ENCODE results near the gene NGFR.
A peak's percentile ranks its signal among the peaks of the same experiment; 100 is the strongest.
"Not testable (repeated sequence)": the region's sequence is repeated elsewhere in the genome, so short reads cannot be mapped to it uniquely, and the experiment has no call there.

Gene NGFR

DNA sequence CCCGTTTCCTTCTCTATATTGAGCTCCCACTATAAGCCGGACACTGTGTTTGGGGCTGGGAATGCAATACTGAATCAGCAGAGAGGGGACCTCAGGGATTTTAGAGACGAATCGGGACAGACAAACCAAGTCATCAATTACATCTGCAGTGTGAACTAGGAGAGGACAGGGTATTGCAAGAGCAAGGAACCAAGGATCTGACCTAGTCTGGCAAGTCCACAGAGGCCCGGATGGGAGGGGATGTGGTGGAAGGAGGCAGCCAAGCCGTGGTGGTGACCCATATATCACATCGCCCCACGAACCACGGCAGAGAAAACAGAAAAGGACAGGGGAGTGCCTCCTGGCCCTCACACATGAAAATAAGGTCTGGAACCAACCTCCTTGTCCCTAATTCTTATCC is 52.5 kb downstream of the NGFR start:
- no peak for DNase-seq

- DNase-seq = no peak
Measured at GRCh38 chr17:49548051-49548505, 53.0 kb downstream of the NGFR start.

DNA sequence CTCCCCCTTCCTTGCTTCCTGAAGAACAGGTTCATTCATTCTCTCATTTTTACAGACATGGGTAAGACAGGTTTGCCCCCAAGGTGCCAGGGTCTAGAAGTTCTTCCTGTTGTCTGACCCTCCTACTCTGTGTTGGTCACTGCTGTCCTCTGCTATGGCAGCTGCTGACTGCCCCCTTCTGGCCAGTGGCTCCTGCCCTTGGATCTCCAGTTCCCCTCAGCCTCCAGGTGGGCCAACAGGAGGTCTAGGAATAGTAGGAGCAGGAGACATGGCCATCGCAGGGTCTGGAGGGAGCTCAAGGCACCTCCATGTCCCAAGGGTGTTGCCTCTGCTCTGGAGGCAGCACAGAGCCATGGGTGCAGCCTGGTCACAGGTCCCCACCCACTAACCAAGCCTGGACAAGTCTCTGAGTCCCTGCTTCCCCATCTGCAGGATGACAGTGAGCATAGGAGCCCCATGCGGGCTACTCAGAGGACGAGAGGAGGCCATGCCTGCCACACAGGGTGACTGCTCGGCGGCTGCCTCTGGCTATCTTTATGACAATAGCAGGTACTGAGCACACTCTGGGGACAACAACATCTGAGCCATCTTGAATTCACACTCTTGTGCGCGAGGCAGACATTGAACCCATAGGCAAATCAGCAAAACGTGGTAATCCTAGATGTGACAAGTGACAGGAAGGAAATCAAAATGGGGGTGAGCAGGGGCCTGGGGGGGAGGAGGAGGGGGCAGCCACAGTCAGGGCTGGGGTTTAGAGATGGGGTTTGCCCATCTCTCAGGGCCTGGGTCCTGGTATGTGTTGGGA is 53.6 kb downstream of the NGFR start:
- DNase-seq = peak; percentile 44

GRCh38 chr17:49549311-49549605 is 54.2 kb downstream of the NGFR start:
- no peak for DNase-seq

DNA sequence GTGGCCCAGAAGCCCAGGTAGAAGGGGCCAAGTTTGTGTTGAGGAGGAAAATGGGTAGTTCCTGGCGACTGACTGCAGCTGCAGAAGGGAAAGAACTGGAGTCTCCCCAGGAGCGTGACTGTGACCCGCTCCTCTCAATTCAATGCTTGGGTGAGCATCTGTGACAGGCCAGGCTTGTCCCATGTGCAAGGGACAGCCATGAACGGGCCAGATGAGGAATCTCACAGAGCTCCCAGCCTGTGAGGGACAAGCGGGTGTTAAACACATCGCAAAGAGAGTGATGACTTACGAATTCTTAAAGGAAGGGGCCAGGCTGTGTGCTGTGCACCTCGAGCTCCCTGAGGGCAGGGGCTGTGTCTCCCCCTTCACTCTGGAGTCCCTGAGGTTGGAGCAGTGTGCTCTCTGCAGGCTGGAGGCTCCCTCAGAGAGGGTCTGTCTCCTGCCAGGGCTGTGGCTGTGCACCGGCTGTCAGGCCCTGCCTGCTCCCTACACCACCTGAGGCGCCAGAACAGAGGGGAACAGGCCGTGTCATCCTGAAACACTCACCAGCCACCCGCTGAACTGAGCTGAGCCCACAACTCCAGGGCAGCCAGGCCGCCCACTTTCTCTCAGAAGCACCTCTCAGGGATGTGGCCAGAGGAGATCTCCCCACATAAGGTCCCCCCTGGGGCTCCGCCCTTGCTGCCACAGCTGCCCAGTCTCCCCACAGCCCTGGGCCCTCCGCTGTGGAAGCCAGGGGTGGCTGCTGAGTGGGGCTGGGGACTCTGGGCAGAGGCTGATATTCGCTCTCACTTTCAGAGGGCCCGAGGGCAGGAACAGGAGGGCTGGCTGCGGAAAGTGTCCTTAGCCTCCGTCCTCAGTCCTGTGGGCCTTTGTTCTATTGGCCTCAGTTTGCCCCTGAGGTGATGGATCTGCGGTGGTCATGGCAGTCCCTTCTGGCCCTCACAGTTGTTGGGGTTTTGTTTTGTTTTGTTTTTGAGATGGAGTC is 54.9 kb downstream of the NGFR start:
- DNase-seq = no peak

DNA sequence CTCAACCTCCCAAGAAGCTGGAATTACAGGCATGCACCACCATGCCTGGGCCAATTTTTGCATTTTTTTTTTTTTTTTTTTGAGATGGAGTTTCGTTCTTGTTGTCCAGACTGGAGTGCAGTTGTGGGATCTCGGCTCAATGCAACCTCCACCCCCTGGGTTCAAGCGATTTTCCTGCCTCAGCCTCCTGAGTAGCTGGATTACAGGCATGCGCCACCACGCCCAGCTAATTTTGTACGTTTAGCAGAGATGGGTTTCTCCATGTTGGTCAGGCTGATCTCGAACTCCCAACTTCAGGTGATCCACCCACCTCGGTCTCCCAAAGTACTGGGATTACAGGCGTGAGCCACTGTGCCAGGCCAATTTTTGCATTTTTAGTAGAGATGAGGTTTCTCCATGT is 55.7 kb downstream of the NGFR start:
- DNase-seq = not testable (repeated sequence)

- no peak for DNase-seq
Measured at GRCh38 chr17:49551221-49552069, 56.4 kb downstream of the NGFR start.

- DNase-seq = no peak
Measured at GRCh38 chr17:49552070-49552751, 57.1 kb downstream of the NGFR start.

- peak; percentile 16 for DNase-seq
Measured at GRCh38 chr17:49553676-49554335, 58.7 kb downstream of the NGFR start.

DNA sequence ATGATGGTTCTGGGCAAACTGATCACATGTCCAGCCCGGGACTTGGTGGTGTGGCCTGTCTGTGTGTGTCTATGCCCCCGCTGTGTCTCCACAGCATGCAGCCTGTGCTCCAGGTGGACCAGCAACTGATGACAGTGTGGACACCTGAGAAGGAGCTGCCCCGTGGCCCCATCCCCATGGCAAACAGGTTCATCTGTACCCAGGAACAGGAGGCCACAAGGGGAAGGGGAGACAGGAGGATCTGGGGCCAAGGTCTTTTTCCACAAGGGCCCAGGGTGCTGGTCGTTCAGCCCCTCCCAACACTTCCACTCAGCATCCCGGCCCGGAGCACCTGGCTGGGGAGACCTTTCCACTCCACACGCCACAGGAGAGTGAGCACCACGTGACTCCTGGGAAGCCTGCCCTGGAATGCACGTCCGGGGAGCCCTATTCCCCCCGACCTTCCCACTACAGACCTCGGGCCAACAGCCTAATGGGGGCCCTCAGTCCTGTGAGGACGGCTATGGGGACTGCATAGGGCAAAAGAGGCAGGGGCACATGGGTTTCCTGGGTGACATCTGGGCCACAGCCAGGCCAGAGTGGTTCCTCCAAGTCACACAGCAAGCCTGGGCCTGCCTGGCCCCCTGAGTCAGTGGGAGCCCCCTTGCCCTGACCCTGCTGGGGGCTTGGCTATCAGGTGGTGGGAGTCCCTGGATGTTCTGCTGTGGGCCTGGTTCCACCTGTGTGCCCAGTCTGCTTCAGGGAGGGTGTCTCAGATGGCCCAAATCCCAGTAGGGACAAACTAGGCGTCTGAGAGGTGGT is 59.8 kb downstream of the NGFR start:
- no peak for DNase-seq

- DNase-seq = no peak
Measured at GRCh38 chr17:49555495-49556222, 60.6 kb downstream of the NGFR start.

DNA sequence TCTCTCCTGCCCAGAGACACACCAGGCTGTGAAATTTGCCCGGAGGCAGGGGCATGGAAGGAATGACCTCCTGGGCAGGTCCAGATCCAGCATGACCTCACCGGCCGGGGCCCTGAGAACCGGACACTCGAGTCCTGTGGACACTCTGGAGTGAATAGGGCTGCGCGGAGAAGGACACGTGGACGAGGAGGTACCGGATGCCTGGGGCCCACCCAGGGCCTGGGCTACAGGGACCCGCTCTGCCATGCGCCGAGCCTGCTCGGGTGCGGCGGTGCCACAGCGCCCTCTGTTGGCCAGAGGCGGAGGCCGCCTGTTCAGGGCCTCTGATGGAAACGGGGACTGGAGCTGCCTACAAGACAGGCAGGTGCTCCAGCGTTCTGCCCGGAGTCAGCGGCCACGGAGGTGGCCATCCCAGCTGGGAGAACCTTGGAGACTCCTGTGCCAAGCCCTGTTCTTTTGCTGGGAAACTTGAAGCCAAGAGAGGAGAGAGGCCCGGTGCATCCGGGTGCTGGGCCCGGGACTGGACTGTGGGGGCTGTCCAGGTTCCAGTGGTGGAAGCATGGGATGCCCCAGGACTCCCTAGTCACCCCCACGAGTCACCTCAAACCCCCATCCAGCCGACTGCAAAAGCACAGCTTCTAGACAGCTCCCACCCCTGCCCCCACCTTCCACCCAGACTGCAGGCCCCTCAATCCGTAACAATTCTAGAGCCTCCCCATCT is 61.3 kb downstream of the NGFR start:
- peak; percentile 87 for DNase-seq

DNA sequence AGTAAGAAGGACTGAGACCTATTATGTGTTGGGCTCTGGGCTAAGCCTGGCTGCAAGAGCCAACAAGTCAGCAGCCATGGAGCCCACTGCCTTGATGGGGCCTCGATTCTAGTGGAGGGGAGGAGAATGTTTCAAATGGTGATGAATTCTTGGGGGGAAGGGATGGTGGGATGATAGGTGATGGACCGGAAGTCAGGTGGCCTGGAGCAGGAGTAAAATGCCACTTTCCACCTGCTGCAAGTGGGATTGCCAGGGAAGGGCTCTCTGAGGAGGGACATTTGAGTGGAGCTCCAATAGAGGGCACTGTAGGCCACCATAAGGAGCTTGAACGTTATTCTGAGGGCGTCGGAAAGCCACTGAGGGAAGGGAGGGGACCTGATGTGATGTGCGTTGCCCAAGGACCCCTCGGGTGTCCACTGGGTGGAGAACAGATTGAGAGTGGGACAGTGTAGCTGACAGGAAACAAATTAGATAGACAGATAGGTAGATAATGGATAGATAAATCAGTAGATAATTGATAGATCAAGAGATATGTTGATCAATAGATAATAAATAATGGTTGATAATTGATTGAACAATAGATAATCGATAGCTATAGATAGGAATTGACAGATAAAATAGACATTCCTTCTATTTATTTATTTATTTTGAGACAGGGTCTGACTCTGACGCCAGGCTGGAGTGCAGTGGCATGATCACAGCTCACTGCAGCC is 62.4 kb downstream of the NGFR start:
- DNase-seq = peak; percentile 86
